OCI-LY1 (cell line): ENCODE results near the gene PRR11.

Experiments used
- EZH2 ChIP-seq: fragments of 200-600 bp; sonication (generic), shearing (Covaris generic); IDR thresholded peaks from 2 replicates; pipeline ENCODE4 v1.8.0; 2017; ENCODE audit warnings: borderline replicate concordance, mixed run types, mild to moderate bottlenecking, antibody characterized with exemption, low read length, moderate library complexity, mixed read lengths
- TF ChIP-seq, protein P1 (sequence below): fragments of 200-600 bp; sonication (generic), shearing (Covaris generic); IDR thresholded peaks from 2 replicates; pipeline ENCODE4 v1.5.1; 2017; ENCODE audit warnings: mild to moderate bottlenecking, antibody characterized with exemption, low read length, moderate library complexity, mixed read lengths

DNA sequence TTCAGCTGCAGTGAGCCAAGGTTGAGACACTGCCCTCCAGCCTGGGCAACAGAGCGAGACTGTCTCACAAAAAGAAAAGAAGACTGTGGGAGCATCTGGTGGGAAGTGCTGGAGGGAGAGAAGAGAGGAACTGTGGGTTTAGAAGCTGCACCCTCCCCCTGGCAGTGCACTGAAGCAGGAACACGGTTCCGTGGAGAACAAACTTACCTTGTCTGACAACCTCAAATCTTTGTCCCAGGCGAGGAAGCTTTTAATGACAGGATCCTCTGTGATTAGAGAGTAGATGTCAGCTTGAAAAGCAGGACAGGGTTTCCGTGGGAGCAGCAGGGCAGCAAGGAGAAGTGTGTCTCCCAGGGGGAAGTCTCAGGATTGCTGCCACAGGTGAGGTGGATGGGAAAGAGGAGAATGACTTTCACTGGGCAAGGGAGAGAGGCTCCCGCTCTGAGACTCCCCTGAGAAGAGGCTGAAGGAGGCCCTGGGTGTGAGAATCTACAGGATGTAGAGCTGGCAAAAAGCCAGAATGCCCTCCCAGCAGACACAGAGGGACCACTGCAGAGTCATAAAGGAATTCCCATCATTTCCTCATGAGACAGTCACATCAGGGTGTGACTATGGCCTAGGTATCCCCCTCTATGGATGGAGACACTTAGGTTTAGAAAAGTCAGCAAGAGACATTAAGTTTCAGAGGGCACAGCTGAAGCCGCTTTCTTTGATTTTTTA is 22.9 kb downstream of the PRR11 start:
- TF ChIP-seq EZH2: no peak
- TF ChIP-seq, protein P1, sequence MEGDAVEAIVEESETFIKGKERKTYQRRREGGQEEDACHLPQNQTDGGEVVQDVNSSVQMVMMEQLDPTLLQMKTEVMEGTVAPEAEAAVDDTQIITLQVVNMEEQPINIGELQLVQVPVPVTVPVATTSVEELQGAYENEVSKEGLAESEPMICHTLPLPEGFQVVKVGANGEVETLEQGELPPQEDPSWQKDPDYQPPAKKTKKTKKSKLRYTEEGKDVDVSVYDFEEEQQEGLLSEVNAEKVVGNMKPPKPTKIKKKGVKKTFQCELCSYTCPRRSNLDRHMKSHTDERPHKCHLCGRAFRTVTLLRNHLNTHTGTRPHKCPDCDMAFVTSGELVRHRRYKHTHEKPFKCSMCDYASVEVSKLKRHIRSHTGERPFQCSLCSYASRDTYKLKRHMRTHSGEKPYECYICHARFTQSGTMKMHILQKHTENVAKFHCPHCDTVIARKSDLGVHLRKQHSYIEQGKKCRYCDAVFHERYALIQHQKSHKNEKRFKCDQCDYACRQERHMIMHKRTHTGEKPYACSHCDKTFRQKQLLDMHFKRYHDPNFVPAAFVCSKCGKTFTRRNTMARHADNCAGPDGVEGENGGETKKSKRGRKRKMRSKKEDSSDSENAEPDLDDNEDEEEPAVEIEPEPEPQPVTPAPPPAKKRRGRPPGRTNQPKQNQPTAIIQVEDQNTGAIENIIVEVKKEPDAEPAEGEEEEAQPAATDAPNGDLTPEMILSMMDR: no peak
